GM18517 (cell line): Measurements from ENCODE around the gene EML4.
"Not testable (repeated sequence)": the region's sequence is repeated elsewhere in the genome, so short reads cannot be mapped to it uniquely, and the experiment has no call there.

ENCODE experiments used
- ATAC-seq: cut with Tn5 transposase; IDR thresholded peaks from one replicate; pipeline ENCODE4 v1.9.1; 2021; ENCODE audit warnings: mild to moderate bottlenecking, moderate library complexity; ENCODE audit not compliant: unreplicated experiment

The EML4 gene

DNA sequence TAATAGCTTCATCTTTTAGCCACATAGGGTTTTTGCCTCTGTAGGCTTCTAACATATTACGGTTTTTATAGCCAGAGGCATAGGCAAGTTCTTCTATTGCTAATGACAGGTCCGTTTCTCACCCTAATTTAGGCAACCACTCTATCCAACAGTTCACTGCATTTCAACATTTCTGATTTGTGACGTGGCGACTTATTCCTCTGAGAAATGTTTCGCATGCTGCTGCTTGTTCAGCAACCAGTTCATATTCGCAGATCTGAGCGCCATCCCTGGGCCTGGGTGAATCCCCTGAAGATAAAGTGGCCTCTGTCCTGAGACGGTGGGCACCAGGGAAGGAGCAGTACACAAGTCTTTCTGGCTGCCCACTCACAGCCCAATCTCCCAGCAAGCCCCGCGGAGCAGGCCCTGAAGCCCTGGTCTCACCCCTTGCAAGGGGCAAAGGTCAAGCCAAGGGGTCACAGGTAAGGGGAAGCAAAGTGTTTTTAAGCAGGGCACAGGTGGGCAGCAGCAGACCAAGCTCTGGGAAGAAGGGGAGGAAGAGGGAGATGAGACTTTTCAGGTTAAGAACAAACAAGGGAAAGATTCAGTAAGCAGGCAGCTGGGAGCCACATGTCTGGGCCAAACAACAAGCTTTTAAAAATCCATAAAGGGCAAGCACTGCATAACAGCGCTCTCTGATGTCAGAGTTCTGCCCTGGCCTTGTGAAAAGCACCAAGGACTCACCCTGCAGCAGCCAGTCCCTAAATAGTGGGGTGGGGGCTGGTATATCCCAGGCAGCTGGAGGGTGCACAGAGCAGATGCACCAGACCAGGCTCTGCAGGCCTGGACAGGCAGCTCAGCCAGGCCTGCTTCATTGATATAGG lies 202.7 kb downstream of the EML4 start:
- ATAC-seq: no peak

DNA sequence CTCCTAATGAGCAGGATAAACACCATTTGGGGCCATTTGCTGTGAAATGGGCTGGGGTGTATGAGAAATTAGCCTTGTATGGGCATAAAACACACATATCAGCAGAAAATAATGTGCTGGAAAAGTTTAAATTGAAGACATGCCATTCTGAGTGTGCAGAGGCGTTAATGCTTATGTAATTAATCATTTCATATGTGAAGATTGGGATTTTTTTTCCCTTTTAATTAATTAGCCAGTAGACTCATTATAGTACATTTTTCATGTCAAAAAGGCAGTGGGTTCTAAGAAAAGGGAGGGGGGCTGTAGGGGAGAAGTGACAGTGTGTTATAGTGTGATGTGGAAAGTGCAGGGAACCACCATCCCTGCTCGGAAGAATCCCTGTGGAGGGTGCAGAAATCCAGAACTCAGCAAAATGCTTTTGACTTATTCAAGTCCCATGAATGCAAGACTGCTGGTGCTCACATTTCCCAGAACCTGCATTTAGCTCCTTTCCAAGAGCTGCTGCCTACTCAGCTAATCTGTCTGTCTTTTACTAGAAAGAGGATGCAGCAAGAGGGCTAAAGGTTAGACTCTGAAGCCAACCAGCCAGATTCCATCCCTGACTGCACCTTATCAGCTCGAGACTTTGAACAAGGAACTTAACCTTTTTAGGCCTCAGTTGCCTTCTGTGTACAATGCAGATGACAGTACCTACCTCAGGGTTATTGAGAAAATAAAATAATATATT lies 203.5 kb downstream of the EML4 start:
- no peak for ATAC-seq

DNA sequence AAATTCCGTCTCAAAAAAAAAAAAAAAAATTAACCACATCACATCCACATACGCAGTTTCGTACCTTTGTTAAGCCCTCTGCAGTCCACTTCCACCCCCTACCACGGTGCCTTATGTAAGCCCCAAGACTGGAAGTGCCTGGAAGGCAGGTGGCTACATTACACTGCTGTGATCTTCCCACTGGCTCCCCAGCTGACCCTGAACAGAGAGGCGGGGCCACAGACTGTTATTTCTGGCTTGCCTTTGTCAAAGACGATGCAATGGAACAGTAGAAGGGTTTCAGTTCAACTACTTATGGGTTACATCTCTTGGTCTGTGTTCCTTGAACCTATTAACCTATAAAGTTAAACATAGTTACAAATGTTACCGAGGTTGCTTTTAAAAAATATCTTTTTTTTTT lies 207.6 kb downstream of the EML4 start:
- no peak for ATAC-seq

DNA sequence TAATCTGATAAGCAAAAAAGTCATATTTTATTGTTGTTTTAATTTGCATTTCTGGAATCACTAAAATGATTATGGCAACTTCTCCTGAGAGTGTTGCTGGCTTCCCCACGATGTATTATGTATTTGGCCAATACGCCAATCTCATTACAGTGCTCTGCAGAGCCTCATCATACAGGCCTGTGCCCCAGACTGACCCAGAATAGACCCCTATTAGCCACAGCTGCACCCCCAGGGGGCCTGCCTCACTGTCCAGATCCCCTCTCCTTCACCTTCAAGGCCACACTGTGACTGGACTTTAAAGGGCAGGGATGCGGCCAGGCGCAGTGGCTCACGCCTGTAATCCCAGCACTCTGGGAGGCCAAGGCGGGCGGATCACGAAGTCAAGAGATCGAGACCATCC lies 209.3 kb downstream of the EML4 start:
- ATAC-seq: no peak

DNA sequence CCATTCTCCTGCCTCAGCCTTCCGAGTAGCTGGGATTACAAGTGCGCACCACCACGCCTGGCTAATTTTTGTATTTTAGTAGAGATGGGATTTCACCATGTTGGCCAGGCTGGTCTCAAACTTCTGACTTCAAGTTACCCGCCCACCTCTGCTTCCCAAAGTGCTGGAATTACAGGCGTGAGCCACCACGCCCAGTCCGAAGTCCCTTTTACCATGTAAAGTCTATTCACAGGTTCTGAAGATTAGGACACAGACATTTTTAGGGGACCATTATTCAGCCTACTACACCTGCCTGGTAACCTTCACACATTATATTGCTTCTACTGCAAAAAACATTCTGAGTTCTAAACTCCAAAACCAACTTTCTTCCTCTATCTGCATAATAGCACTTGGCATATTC lies 210.9 kb downstream of the EML4 start:
- not testable (repeated sequence) for ATAC-seq

DNA sequence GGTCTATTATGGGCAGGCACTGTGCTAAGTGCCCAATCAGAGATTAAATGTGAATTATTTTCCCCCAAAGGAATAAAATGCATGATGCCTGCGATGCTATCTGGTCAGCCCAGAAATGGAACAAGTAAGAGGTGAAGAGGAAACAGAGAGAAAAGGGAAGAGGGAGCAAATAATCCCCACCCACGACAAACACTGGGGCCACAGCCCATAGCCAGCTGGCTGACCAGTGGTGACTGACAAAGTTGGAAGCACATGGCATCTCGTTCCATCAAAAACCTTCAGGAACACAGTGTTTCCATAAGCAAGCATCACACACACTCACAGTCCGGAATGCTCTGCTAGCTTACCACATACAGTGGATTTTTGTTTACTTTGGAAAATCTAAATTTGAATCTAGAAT lies 213.0 kb downstream of the EML4 start:
- ATAC-seq: no peak
